ENCODE data around the gene CMTM4.

The CMTM4 gene

GRCh38 chr16:66594739-66595138 is 101.8 kb downstream of the CMTM4 start:
- Histone ChIP-seq H3K4me1 (no peaks in the 10 kb centered on the region), H3K4me2 (ENCODE audit: low read length) (no peak overlapping the region), H3K9ac (no peak overlapping the region), H2AFZ (no peak overlapping the region), H3K36me3 (ENCODE audit: control insufficient read depth, insufficient read depth, low read length) (no peaks in the 10 kb centered on the region), H3K27ac (no peak overlapping the region), H3K4me3 (ENCODE audit: low read depth, low read length) (no peak overlapping the region), H3K79me2 (no peaks in the 10 kb centered on the region), H3K9me3 (ENCODE audit: control insufficient read depth, low read length) (no peaks in the 10 kb centered on the region), H3K27me3 (ENCODE audit: control insufficient read depth, insufficient read depth, low read length) (no peaks in the 10 kb centered on the region)
- no peak for TF ChIP-seq CTCF (IDR thresholded peaks at IDR 0.05)

- Histone ChIP-seq H3K27me3 (ENCODE audit: control insufficient read depth, insufficient read depth, low read length) (no peaks in the 10 kb centered on the region), H3K27ac (no peak overlapping the region), H3K4me2 (ENCODE audit: low read length) (no peak overlapping the region), H2AFZ (no peak overlapping the region), H3K36me3 (ENCODE audit: control insufficient read depth, insufficient read depth, low read length) (no peaks in the 10 kb centered on the region), H3K4me3 (ENCODE audit: low read depth, low read length) (no peak overlapping the region), H3K4me1 (no peaks in the 10 kb centered on the region), H3K9ac (no peak overlapping the region), H3K79me2 (no peaks in the 10 kb centered on the region), H3K9me3 (ENCODE audit: control insufficient read depth, low read length) (no peaks in the 10 kb centered on the region)
- TF ChIP-seq CTCF (IDR thresholded peaks at IDR 0.05) = no peak
These were observed 103.7 kb downstream of the CMTM4 start for GRCh38 chr16:66592814-66593213.

GRCh38 chr16:66592241-66592640 is 104.3 kb downstream of the CMTM4 start:
- Histone ChIP-seq H3K4me3 (ENCODE audit: low read depth, low read length) (no peak overlapping the region), H3K4me1 (no peaks in the 10 kb centered on the region), H3K79me2 (no peaks in the 10 kb centered on the region), H3K4me2 (ENCODE audit: low read length) (no peak overlapping the region), H3K27ac (no peak overlapping the region), H2AFZ (no peak overlapping the region), H3K9ac (no peak overlapping the region), H3K9me3 (ENCODE audit: control insufficient read depth, low read length) (no peaks in the 10 kb centered on the region), H3K27me3 (ENCODE audit: control insufficient read depth, insufficient read depth, low read length) (no peaks in the 10 kb centered on the region), H3K36me3 (ENCODE audit: control insufficient read depth, insufficient read depth, low read length) (no peaks in the 10 kb centered on the region)
- no peak for TF ChIP-seq CTCF (IDR thresholded peaks at IDR 0.05)

GRCh38 chr16:66591018-66591417 is 105.5 kb downstream of the CMTM4 start:
- Histone ChIP-seq H3K27ac (no peak overlapping the region), H3K4me2 (ENCODE audit: low read length) (no peak overlapping the region), H3K36me3 (ENCODE audit: control insufficient read depth, insufficient read depth, low read length) (no peaks in the 10 kb centered on the region), H2AFZ (no peak overlapping the region), H3K79me2 (no peaks in the 10 kb centered on the region), H3K4me1 (no peaks in the 10 kb centered on the region), H3K27me3 (ENCODE audit: control insufficient read depth, insufficient read depth, low read length) (no peaks in the 10 kb centered on the region), H3K9ac (no peak overlapping the region), H3K9me3 (ENCODE audit: control insufficient read depth, low read length) (no peaks in the 10 kb centered on the region), H3K4me3 (ENCODE audit: low read depth, low read length) (no peak overlapping the region)
- no peak for TF ChIP-seq CTCF (IDR thresholded peaks at IDR 0.05)

DNA sequence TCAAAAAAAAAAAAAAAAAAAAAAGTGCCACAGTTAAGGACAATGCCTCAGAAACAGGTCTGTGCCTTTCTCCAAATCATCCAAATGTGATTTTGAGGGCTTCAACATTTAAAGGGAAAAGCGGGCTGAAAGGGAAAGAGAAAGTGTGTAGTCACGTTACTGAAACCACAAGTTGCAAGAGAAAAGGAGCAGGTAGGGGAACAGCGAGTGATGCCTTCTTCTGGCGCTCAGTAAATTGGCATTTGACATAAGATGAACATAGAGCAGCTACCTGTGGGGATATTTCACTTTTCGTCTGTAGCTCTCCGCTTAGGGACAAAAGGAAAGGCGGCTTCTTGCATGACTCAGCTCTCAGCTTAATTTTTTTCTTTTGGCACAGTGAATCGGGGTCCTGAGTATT is 106.2 kb downstream of the CMTM4 start:
- no peaks in the 10 kb centered on the region for H3K9me3 ChIP-seq (ENCODE audit: control insufficient read depth, low read length)
- no peak overlapping the region for H2AFZ ChIP-seq
- H3K27ac ChIP-seq = no peak overlapping the region
- no peaks in the 10 kb centered on the region for H3K36me3 ChIP-seq (ENCODE audit: control insufficient read depth, insufficient read depth, low read length)
- H3K9ac ChIP-seq = no peak overlapping the region
- TF ChIP-seq CTCF (IDR thresholded peaks at IDR 0.05) = no peak
- H3K79me2 ChIP-seq = no peaks in the 10 kb centered on the region
- no peak overlapping the region for H3K4me3 ChIP-seq (ENCODE audit: low read depth, low read length)
- no peaks in the 10 kb centered on the region for H3K4me1 ChIP-seq
- H3K4me2 ChIP-seq (ENCODE audit: low read length) = no peak overlapping the region
- no peaks in the 10 kb centered on the region for H3K27me3 ChIP-seq (ENCODE audit: control insufficient read depth, insufficient read depth, low read length)

Measured in parathyroid adenoma (tissue), 2 donors.